NCI-H2196 (cell line): ENCODE data around the gene SLC25A29.
"Not testable (repeated sequence)": the region's sequence is repeated elsewhere in the genome, so short reads cannot be mapped to it uniquely, and the experiment has no call there.

Source experiments
- DNase-seq: peaks from one replicate; lab custom pipeline; 2025; ENCODE audit not compliant: unreplicated experiment; lab: John Stamatoyannopoulos, UW

SLC25A29 gene

DNA sequence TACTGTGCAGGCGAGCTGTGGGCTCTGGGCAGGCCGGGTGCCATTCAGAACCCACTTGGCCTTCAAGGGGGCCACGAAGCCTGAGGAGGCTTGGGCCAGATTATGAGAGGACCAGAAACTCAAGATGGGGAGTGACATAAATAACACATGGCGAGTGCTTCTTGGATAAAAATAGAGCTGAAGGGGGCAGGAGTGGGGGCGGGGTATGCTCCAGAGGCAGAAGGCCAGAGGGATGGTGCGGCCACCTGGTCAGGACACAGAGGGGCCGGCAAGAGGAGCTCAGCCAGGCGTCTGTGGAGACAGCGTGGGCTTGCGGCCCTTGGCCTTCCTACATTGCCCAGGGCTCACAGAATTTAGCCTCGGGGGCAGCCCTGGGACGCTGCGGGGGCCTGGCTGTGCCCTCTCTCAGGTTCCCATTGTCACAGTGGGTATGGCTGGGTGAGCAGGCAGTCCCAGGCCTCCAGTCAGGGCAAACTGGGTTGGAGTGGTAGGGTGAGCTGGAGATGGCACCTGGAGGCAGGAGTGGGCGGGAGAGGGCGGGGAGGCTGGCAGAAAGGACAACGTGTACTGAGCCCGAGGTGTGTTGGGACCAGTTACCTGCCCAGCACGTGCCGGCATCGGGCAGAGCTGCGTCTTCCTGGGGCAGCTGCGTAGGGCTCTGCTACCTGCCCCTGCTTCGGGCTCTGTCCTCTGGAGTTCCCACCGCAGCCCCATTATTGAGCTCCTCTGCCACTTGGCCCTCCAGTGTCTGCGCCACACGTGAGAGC lies 7.4 kb upstream of the SLC25A29 start:
- DNase-seq = no peak

DNA sequence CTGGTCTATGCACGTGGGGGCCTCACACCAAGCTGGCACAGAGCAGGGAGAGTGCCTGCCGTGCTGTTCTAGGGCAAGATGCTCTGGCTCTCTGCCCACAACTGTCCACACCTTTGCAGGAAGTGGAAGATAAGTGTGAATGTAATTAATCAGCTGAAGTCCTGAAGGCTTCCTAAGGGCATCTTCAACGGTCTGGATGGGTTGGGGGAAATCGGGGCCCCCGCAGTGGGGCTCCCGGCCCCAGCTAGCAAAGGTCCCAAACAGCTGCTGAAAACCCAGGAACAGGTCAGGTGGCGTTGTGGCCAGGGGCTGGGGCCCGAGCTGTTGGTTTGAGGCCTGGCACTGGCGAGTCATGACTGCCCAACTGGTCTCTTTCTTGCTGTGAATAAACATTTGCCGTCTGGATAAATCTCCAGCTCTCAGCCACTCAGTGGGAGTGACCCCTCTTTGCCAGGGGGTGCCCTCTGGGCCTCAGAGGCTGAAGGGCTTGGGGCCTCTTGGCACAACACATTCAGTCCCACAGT lies 6.7 kb upstream of the SLC25A29 start:
- DNase-seq = no peak

DNA sequence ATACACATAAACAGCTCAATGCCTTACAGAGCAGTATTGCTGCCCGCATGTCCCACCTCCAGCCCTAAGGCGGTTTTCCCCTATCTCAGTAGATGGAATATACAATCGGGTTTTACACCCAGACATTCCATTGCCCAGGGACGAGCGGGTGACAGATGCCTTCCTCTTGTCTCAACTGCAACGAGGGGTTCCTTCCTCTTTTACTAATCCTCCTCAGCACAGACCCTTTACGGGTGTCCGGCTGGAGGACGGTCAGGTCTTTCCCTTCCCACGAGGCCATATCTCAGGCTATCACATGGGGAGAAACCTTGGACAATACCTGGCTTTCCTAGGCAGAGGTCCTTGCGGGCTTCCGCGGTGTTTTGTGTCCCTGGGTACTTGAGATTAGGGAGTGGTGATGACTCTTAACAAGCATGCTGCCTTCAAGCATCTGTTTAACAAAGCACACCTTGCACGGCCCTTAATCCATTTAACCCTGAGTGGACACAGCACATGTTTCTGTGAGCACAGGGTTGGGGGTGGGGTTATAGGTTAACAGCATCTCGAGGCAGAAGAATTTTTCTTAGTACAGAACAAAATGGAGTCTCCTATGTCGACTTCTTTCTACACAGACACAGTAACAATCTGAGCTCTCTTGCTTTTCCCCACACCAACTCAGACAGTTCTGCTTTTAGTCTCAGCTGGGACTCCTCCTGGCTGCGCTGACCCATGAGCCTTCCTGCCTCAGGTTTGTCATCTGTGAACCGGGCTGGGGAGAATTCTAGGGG lies 6.0 kb upstream of the SLC25A29 start:
- DNase-seq = not testable (repeated sequence)

DNA sequence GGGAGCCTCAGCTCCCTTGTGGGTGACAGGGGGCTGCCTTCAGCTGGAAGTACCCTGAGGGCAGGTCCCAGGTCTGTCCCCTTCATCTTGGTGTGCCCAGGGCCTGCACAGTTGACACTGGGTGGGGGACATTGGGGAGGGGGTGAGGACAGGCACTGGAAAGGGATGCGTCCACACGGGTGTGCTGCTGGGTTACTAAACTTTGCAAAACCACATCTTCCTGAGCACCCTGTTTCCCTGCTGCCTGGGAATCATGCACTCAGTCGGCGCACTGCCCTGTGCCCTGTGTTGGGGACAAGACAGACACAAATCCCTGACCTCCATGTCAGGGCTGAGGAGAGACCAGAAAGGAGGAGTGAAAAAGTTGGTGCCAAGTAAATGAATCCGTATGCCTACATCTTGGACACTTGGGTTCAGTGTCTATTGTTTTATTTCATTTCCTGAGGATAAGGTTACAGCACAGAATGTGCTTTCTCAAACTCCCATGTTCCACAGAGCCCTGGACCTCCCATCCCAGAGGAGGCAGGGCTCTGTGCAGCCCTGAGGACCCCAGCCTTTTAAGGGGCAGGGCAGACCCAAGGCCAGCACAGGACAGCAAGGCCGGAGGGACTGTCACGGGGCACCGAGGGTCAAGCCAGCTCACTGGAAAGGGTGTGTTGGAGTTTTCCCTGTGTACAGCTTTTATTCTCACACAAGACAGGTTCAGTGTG lies 2.9 kb upstream of the SLC25A29 start:
- DNase-seq = no peak

DNA sequence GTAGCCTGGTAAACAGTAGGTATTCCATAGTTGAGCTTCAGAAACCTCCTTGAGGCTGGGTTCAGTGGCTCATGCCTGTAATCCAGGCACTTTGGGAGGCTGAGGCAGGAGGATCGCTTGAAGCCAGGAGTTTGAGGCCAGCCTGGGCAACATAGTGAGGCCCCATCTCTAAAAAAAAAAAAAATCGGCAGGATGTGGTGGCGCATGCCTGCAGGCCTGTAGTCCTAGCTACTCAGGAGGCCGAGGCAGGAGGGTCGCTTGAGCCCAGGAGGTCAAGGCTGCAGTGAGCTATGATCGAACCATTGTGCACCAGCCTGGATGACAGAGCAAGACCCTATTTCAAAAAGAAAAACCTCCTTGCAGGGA lies 2.2 kb upstream of the SLC25A29 start:
- not testable (repeated sequence) for DNase-seq

DNA sequence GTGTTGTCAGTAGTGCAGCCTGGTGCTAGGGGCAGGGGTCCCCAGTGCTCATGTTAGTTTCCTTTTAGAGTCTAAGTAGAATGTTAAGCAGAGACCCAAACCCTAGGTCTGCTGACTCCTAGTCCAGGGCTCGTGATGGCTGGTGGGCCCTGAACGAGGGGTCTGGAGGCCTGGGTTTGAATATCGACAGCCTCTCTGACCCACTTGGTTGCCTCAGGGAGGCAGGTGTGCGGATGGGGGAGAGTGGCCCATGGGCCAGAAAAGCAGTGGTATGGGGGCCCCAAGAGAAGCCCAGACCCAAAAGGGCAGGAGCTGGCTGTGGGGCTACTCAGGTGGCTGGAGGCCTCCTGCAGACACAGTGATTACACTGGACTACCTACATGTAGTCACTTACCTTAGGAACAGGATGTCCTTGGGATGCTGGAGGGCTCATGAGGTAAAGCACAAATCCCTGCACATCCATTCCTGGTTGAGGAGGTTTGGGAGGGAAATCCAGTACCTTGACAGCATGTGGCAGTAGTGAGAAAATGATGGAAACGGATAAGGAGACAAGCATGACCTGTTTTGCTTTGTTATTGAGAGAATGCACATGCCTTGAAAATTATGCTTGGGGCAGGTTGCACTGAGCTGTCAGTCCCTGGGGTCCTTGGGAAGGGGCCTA lies 1.7 kb upstream of the SLC25A29 start:
- no peak for DNase-seq

DNA sequence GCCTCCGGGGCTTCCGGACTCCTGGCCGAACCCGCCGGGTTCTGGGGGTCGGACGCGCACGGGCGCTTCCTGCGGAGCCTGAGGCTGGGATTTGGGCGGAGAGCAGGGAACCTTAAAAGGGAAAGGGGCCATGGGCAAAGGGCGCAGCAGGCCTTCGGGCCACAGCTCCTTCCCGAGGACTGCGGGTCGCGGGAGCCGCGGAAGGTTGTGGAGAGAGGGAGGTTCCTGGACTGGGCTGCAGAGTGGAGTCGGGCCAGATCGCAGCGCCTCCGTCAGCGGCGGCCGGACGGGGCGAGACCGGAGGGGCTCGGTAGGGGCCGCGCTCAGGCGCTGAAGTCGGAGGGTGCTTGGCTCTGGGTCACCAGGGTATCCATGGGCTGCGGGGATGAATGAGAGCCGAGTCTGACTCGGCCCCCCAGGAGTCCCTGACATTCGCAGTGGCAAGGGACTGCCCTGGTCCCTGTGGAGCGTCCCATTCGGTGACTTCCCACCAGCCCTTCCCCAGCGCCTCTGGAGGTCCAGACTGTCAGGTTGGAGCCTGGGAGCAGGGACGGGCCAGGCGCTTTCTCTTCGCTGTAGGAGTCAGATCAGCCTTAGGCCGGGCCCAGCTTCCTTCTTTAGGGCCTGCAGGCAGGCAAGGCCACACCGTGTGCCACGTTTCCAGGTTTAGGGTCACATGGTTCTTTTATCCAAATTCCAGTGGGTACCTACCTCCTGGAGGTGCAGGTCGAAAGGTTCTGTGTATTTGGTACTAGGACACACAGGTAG lies 938 bp upstream of the SLC25A29 start:
- no peak for DNase-seq

DNA sequence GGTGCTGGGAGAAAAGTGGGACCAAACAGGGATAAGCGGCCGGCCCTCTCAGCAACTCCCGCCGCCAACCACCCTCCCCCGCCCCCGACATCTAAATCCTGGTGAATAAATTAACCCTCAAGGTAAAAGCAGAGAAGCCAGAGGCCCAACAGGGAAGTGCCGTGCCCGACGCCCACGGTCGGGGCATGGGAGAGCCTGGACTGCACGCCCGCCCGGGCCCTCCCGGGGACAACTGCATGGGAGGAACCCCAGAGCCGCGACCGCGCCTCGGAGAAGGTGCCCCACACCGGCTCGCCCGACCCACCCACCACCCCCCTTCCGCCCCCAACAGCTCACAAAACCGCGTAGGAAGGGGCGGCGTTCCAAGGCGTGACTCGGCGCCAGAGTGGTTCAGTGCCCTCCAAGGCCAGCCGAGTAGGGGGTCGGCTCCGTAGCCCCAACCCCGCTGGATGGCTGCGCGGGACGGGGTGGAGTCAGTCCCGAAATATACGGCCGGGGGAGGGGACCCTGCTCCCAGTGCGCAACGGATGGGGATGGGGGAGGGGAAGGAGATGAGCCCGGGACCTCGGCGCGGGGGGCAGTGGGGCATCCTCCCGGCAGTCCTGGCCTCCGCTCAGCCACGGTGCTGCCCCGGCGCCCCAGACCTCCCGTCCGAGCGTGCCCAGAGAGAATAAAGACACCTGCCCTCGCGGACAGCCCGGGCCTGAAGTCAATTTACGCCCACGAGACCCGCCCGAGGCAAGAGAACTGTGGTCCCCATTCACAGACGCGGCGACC lies 732 bp downstream of the SLC25A29 start:
- no peak for DNase-seq

DNA sequence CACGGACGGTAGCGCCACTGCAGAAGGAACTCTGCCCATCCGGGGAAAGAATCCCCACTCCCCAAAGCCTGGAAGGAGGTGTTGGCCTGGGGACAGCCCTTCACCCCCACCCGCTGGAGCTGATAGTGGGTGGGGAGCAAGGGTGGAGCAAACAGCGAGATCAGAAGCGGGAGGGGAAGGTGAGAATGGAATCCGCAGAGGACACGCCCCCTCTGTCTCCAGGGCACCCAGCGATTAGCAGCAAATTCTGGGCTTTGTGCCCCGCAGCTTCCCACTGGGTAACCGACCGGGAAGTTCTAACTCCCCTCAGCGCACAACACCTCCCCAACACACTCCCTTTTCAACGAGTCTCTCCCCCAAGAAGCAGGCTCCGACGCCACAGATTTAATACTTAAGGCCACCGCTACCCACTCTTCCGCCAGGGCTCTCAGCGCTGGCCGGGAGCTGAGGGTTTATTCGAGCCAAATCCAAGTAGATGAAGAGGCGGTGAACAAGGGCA lies 1.4 kb downstream of the SLC25A29 start:
- DNase-seq = peak; percentile 20

DNA sequence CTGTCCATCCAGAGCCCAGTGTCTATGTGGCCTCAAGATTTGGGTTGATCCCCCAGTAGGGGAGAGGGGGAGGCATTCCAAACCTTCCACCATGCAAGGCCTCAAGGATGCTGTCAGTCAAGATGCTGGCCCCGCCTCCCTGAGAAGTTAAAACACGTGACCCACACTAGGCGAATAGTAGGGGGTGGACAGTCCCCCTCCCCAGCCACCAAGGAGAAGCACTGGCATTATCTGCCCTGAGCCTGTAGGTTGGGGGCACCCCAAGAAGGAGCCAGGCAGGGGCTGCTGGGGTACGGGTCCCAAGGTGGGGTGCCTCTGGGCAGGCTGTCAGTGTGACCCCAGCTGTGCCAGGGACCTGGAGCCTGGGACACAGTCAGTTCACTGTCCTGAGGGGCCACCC lies 2.3 kb downstream of the SLC25A29 start:
- no peak for DNase-seq

DNA sequence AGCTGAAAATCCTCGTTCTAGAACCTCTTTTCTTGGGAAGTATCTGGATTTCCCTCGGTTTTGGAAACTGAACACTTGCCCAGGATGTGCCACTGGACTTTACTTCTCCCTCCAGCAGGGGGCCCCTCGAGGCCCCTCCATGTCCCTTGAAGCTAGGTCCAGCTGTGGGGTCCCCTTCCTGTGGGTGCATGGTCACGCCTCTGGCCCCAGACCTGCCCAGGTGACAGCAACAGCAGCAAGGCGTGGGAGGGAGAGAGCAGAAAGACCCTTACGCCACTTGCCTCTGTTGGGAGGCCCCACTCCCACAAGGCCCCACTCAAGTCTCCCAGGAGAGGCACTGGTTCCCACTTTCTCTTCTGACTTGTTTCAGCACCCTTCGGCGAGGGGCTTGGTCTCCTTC lies 3.1 kb downstream of the SLC25A29 start:
- no peak for DNase-seq

DNA sequence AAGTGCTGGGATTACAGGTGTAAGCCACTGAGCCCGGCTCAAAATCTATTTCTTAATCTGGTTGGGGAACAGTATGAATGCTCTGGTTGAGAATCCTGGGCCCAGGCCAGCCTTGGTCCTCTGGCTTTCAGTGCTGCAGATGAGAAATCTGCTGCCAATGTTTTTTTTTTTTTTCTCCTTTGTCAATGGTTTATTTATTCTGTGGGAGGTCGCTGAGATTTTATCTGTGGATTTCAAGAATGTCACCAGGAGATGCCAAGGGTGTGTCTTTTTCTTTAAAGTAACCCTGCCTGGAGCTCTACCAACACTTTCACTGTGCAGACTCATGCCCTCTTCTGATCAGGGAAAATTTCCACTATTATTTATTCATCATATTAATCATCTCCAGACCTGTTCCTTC lies 3.6 kb downstream of the SLC25A29 start:
- no peak for DNase-seq

DNA sequence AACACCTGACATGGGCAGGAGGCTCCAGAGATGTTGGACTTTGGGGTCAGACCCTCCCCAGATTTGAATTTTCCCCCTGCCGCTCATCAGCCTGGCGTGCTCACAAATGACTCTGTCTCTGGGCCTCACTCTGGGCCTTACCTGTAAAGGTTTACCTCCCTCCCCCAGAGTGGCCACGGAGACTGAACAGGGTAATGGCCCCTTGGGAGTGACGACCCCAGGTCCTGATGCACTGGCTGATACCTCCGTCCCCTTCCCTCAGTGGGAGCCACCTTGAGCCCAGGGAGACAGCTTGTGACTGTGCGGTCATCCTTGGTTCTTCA lies 7.0 kb downstream of the SLC25A29 start:
- no peak for DNase-seq

DNA sequence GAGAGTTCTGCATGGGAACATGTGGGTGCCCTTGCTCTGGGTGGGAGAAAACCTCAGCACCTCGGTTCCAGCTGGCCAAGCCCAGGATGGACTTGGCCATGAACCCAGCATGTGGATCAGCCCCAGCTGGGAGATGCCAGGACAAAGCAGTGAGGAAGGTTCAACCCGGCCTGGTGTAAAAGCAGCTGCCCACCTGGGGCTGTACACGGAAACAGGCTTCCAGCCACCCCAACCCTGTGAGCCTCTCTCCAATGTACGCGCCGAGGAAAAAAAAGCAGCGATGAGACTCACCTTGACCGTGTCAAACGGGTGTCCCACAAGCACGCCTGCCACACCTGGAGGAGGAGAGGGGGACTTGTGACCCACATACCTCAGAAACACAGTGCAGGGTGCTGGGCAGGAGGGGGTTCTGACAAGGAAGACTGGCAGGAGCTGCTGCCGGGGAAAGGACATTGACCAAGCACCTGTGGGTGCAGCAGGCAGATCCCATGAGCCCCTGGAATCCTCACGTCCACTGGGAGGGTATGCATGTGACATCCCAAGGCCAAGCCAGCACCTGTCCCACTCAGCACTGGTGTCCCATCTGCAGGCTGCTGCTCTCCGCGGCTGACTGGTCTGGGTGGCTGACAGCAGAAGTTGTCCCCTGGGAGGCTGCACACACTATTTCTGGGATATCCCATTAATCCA lies 7.5 kb downstream of the SLC25A29 start:
- no peak for DNase-seq

DNA sequence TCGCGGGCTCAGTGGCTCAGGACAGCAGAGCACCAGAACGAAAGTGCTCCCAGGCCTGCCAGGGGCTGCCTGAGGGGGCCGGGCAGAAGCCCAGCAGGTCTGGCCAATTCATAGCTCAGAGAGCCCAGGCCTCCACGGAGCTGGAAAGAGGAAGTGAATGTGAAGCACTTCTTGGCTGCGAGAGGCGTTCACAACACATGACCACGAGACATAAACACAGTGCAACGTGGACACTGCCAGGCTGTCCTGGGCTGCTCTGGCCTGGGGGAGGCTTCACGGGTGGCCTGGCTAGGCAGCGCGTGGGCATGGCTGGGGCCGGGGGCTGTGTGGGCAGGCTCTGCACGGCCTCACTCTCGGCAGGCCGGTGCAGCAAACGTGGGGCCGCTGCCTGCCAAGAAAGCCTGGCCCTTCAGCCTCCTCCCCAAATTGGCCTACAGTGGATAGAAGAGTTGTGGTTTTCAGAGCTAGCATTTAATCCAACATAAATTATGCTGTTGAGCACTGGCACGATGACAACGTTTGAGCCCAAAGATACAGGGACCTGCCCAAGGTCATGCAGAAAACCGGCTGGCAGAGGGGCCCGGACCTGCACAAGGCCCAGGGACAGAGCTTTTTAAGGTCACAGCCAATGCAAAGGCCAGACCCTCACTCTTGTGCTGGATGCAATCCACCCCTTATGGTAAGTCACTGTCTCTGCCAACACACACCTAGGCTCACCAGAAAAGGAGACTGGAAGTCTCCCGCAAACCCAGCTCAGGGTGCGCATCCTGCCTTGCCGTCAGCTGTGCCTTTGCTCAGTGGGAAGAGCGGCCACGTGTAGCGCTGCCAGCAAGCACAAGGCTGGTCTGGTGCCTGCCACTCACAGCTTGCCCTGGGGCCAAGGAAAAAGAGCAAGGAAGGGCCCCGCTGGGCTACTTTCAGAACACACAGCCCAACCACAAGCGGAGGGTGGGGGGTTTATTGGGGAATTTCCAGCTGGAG lies 8.6 kb downstream of the SLC25A29 start:
- no peak for DNase-seq

DNA sequence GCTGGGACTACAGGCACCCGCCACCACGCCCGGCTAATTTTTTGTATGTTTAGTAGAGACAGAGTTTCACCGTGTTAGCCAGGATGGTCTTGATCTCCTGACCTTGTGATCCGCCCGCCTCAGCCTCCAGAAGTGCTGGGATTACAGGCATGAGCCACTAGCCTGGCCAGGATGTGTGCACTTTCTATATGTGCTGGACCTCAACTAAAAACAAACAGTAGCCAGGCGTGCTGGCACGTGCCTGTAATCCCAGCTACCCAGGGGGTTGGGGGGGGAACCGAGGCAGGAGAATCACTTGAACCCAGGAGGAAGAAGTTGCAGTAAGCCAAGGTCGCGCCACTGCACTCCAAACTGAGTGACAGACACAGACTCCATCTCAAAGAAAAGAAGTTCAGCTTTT lies 9.5 kb downstream of the SLC25A29 start:
- DNase-seq = not testable (repeated sequence)

DNA sequence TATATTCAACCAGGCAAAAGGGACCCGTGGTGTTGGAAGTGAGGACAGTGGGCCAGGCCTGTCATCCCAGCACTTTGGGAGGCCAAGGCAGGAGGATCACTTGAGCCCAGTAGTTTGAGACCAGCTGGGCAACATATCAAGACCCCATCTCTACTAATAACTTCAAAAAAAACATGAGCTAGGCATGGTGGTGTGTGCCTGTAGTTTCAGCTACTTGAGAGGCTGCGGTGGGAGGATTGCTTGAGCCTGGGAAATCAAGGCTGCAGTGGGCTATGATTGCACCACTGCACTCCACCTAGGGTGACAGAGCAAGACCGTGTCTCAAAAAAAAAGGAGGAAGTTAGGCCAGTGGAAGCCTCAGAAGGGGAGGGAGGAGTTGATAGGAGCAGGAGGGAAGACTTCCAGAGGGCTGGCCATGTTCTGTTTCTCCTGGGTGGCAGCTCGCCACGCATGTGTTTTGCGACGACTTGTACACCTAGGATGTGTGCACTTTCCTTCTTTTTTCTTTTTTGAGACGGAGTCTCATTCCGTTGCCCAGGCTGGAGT lies 10.1 kb downstream of the SLC25A29 start:
- no peak for DNase-seq
